ENCODE results near the gene ZFR. TPM values are rescaled to one million over a fixed set of nuclear protein-coding genes. Genes with fewer than 3 reads are reported as not detected.

The ZFR gene
- polyA plus RNA-seq, 1 donor (not counting 4 experiments of a cell fraction or from before 2014, with no cell fraction given) = 58.7 TPM

DNA sequence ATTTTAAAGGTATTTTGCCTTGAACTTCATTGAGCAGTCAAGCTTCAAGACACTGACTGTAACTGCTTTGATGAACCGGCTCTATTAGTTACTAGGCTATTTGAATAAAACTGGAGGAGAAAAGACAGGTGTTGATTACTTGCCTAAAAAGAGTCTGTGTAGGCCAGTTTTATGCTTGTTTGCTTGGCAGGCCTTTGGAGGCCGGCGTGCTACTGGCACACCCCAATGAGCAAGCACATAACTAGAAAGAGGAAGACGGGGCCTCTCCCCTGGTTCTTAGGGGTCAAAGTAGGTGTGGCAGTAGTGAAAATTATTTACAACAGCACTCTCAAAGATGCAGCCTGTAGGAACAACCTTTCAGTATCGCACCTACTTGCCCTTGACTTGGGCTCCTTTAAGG, 2.1 kb upstream of the ZFR start:
- H4K20me1 ChIP-seq (ENCODE audit: control insufficient read depth, extremely low read depth, insufficient read depth, low read length) = peaks cover 1% of the 10 kb centered on the region
- no peak for FAIRE-seq
- H3K27me3 ChIP-seq (ENCODE audit: control insufficient read depth, extremely low read depth, insufficient read depth, low read length) = no peaks in the 10 kb centered on the region
- no peak overlapping the region for H3K27ac ChIP-seq (ENCODE audit: control insufficient read depth, insufficient read depth, low read length)
- dilution Hi-C loops (cut with MboI; ENCODE audit: extremely low pct_ligation_motif_present, low sequenced_read_pairs) = no loop called here
- peaks cover 0 to 4% of the 10 kb centered on the region in 2 experiments for H3K36me3 ChIP-seq (ENCODE audit: control insufficient read depth in 2 of 2, extremely low read depth in 1 of 2, insufficient read depth in 2 of 2, low read length in 2 of 2)
- no peak overlapping the region for H3K4me2 ChIP-seq (ENCODE audit: control insufficient read depth, extremely low read depth, insufficient read depth, low read depth, low read length)
- H3K9me3 ChIP-seq (ENCODE audit: control insufficient read depth, low read depth, low read length) = no peaks in the 10 kb centered on the region
- no peak overlapping the region for H2AFZ ChIP-seq (ENCODE audit: control insufficient read depth, low read length)
- no peak overlapping the region for H3K9ac ChIP-seq (ENCODE audit: control insufficient read depth, extremely low read depth, insufficient read depth, low read length)
- H3K79me2 ChIP-seq (ENCODE audit: control insufficient read depth, insufficient read depth, low read length) = peaks cover 21% of the 10 kb centered on the region
- H3K4me3 ChIP-seq (ENCODE audit: control insufficient read depth in 2 of 3, extremely low read depth in 1 of 3, insufficient read depth in 2 of 3, low read depth in 1 of 3, low read length in 3 of 3) = no peak overlapping the region
- no peak for DNase-seq (ENCODE audit: low read depth, low spot score)
- TF ChIP-seq, protein P1, sequence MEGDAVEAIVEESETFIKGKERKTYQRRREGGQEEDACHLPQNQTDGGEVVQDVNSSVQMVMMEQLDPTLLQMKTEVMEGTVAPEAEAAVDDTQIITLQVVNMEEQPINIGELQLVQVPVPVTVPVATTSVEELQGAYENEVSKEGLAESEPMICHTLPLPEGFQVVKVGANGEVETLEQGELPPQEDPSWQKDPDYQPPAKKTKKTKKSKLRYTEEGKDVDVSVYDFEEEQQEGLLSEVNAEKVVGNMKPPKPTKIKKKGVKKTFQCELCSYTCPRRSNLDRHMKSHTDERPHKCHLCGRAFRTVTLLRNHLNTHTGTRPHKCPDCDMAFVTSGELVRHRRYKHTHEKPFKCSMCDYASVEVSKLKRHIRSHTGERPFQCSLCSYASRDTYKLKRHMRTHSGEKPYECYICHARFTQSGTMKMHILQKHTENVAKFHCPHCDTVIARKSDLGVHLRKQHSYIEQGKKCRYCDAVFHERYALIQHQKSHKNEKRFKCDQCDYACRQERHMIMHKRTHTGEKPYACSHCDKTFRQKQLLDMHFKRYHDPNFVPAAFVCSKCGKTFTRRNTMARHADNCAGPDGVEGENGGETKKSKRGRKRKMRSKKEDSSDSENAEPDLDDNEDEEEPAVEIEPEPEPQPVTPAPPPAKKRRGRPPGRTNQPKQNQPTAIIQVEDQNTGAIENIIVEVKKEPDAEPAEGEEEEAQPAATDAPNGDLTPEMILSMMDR (optimal IDR thresholded peaks at IDR 0.05 in 1 of 3, IDR thresholded peaks at IDR 0.05 in 1 of 3, conservative IDR thresholded peaks at IDR 0.05 in 1 of 3; ENCODE audit: extremely low read depth in 1 of 3, insufficient read depth in 2 of 3, low read length in 3 of 3) = no peak
- TF ChIP-seq EZH2 (IDR thresholded peaks at IDR 0.05; ENCODE audit: low read length) = no peak
- no peaks in the 10 kb centered on the region for H3K9me1 ChIP-seq (ENCODE audit: control insufficient read depth, extremely low read depth, insufficient read depth, low read length)
- peaks cover 14% of the 10 kb centered on the region for H3K4me1 ChIP-seq (ENCODE audit: control insufficient read depth, extremely low read depth, insufficient read depth, low read length)

DNA sequence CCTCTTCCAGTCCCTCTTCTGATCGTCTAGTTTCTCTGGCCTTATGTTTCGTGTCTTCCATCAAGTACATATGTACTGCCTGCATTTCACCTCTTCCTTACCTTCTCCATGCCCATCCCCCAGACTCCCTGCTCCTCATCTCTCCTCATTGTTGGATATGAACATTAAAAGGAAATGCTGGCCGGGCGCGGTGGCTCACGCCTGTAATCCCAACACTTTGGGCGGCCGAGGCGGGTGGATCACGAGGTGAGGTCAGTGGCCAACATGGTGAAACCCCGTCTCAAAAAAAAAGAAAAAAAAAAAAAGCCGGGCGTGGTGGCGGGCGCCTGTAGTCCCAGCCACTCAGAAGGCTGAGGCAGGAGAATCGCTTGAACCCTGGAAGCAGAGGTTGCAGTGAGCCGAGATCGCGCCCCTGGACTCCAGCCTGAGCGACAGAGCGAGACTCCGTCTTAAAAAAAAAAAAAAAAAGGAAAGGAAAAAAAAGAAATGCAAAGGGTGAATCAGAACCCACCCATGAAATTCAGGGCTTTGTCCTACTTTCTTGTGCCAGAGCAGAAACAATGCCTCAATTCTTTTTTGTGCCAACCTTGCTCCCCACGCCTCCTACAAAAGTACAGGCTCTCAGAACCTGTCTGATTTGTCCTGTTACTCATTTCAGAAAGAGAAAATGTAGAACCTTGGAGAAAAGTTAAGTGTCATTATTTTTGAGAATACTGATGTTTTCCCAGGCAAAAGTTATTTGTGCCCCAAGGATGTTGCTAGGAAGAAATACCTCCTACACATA, 1.5 kb upstream of the ZFR start:
- Histone ChIP-seq H3K9me1 (ENCODE audit: control insufficient read depth, extremely low read depth, insufficient read depth, low read length) (no peaks in the 10 kb centered on the region), H3K4me3 (ENCODE audit: control insufficient read depth in 2 of 3, extremely low read depth in 1 of 3, insufficient read depth in 2 of 3, low read depth in 1 of 3, low read length in 3 of 3) (no peak overlapping the region), H3K27me3 (ENCODE audit: control insufficient read depth, extremely low read depth, insufficient read depth, low read length) (no peaks in the 10 kb centered on the region), H3K36me3 (ENCODE audit: control insufficient read depth in 2 of 2, extremely low read depth in 1 of 2, insufficient read depth in 2 of 2, low read length in 2 of 2) (peaks cover 2 to 5% of the 10 kb centered on the region in 2 experiments), H3K27ac (ENCODE audit: control insufficient read depth, insufficient read depth, low read length) (no peak overlapping the region), H3K79me2 (ENCODE audit: control insufficient read depth, insufficient read depth, low read length) (peaks cover 27% of the 10 kb centered on the region), H3K9me3 (ENCODE audit: control insufficient read depth, low read depth, low read length) (no peaks in the 10 kb centered on the region), H2AFZ (ENCODE audit: control insufficient read depth, low read length) (no peak overlapping the region), H3K4me1 (ENCODE audit: control insufficient read depth, extremely low read depth, insufficient read depth, low read length) (peaks cover 14% of the 10 kb centered on the region), H3K9ac (ENCODE audit: control insufficient read depth, extremely low read depth, insufficient read depth, low read length) (no peak overlapping the region), H3K4me2 (ENCODE audit: control insufficient read depth, extremely low read depth, insufficient read depth, low read depth, low read length) (no peak overlapping the region), H4K20me1 (ENCODE audit: control insufficient read depth, extremely low read depth, insufficient read depth, low read length) (peaks cover 7% of the 10 kb centered on the region)
- DNase-seq (ENCODE audit: low read depth, low spot score) (no peak), FAIRE-seq (no peak)
- dilution Hi-C loops (cut with MboI; ENCODE audit: extremely low pct_ligation_motif_present, low sequenced_read_pairs) = no loop called here
- TF ChIP-seq EZH2 (IDR thresholded peaks at IDR 0.05; ENCODE audit: low read length) = no peak
- TF ChIP-seq, protein P1 (optimal IDR thresholded peaks at IDR 0.05 in 1 of 3, IDR thresholded peaks at IDR 0.05 in 1 of 3, conservative IDR thresholded peaks at IDR 0.05 in 1 of 3; ENCODE audit: extremely low read depth in 1 of 3, insufficient read depth in 2 of 3, low read length in 3 of 3) = no peak

Measured in keratinocyte (primary cell).